ENCODE measurements around the gene GPR78. TPM values are rescaled to one million over a fixed set of nuclear protein-coding genes. Genes with fewer than 3 reads are reported as not detected.

The GPR78 gene
- total RNA-seq, 2 donors from 2014 or later = not detected

DNA sequence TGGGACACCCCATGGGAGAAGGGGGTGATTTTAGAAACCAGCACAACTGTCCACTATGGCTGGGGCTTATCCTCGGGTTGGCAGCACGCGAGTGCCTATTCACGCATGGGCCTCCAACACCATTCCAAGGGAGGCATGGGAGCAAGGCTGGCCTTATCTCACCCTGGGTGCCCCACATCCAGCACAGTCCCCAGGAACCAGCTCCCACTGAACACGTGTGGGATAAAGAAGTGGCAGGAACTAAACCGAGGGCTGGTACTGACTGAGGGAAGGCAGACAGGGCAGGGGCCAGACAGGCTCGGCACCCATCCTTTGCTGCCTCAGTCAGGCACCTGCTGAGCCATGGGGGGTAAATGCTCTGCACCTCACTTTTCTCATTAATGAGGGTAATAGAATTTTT is 43.7 kb upstream of the GPR78 start:
- Histone ChIP-seq H3K27ac (no peak overlapping the region), H3K36me3 (no peaks in the 10 kb centered on the region), H3K9ac (ENCODE audit: low read depth in 2 of 2, low read length in 2 of 2) (no peak overlapping the region), H3K9me3 (no peaks in the 10 kb centered on the region), H3K27me3 (no peaks in the 10 kb centered on the region), H3K4me3 (no peak overlapping the region), H3K4me1 (no peaks in the 10 kb centered on the region)
- TF ChIP-seq, protein P1, sequence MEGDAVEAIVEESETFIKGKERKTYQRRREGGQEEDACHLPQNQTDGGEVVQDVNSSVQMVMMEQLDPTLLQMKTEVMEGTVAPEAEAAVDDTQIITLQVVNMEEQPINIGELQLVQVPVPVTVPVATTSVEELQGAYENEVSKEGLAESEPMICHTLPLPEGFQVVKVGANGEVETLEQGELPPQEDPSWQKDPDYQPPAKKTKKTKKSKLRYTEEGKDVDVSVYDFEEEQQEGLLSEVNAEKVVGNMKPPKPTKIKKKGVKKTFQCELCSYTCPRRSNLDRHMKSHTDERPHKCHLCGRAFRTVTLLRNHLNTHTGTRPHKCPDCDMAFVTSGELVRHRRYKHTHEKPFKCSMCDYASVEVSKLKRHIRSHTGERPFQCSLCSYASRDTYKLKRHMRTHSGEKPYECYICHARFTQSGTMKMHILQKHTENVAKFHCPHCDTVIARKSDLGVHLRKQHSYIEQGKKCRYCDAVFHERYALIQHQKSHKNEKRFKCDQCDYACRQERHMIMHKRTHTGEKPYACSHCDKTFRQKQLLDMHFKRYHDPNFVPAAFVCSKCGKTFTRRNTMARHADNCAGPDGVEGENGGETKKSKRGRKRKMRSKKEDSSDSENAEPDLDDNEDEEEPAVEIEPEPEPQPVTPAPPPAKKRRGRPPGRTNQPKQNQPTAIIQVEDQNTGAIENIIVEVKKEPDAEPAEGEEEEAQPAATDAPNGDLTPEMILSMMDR (IDR thresholded peaks at IDR 0.05) = no peak
- no peak for DNase-seq
- intact Hi-C loops (cut with DNase I) = no loop called here

DNA sequence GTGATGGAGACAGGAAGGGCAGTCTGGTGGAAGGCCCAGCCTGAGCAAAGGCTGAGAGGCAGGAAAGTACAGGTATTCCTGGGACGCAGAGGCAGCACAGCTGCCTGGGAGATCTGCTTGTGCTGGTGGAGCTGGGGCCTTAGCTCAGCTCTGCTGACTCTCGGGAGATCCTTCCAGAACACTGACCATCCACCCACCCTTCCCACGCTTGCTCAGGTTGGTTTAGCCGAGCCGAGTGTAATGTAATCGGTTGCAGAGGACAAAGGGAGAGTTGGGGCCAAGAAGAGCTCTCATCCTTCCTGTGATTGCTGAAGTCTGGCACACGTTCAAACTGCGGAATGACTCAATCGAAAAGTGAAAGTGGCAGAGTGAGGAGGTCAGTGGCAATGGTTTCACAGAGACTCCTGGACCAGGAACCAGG is 43.1 kb upstream of the GPR78 start:
- Histone ChIP-seq H3K9ac (ENCODE audit: low read depth in 2 of 2, low read length in 2 of 2) (peak overlapping the region in 1 of 2 donors; percentile 12), H3K27ac (no peak overlapping the region), H3K4me3 (no peak overlapping the region), H3K4me1 (no peaks in the 10 kb centered on the region), H3K27me3 (no peaks in the 10 kb centered on the region), H3K36me3 (no peaks in the 10 kb centered on the region), H3K9me3 (no peaks in the 10 kb centered on the region)
- TF ChIP-seq, protein P1 (IDR thresholded peaks at IDR 0.05) = no peak
- intact Hi-C loops (cut with DNase I) = no loop called here
- peak; percentile 70 for DNase-seq

DNA sequence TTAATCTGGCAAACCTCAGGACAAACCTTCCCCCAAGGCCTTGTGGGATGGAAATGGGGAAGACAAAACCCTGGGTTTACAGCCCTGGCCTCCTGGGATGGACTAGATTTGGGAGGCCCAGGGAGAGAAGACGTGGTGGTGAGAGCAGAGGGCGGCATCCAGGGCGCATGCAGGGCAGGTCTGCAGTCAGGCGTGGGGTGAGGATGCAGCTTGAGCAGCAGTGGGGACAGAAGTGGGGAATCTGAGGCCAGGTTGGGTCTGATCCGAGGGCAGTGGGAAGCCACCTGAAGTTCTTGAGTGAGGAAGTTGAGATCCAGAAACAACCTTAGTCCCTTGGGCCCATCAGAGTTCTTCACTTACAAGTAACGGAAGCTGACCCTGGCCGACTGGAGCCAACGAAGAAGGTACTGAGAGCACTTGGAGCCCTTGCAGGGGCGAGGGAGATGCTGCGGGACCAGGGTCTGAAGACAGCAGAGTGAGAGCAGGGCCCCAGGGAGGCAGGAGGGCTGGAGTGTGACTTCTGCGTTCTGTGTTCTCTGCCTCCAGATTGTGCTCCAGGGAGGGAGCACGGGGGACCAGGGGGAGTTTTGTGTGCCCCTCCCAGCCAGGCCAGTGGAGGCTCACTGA is 42.0 kb upstream of the GPR78 start:
- Histone ChIP-seq H3K9ac (ENCODE audit: low read depth in 2 of 2, low read length in 2 of 2) (no peak overlapping the region), H3K27ac (no peak overlapping the region), H3K27me3 (no peaks in the 10 kb centered on the region), H3K36me3 (no peaks in the 10 kb centered on the region), H3K4me1 (no peaks in the 10 kb centered on the region), H3K9me3 (no peaks in the 10 kb centered on the region), H3K4me3 (no peak overlapping the region)
- DNase-seq = no peak
- TF ChIP-seq, protein P1 (IDR thresholded peaks at IDR 0.05) = no peak
- intact Hi-C loops (cut with DNase I) = no loop called here

DNA sequence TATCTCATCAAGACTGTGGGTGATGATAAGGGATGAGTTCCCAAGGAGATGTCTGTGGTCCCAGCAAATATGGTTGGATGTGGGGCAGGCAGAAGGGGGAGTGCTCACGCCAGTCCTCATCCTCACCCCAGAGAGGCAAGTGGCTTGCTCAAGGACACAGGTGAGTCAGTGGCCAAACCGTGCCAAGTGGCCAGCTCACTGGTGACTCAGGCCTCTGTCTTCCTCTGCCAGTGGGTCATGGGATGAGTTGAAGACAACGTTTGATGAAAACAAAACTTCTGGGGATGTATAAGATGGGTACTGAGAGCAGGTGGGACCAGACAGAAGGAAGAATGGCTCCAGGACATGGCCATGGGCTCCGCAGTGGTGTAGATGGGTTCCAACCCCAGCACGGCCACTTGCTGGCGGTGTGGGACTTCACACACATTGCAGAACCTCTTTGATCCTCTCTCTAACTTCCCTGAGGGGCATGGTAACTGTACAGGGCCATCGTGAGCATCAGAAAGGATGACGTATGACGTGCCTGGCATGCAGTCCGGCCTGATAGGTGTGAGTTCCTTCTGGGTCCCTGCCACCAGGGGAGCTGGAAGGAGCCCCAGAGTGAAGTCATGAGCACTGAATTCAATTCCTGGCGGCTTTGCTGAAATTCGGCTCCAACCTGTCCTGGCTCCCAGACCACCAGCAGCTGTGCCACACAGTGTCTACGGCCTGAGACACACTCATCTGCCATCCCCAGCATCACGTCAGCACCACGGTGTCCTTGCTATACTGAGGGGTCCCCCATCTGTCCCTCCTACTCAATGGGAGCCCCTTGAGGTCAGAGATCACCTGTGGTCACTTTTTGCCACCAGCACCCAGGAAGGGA is 41.3 kb upstream of the GPR78 start:
- TF ChIP-seq, protein P1 (IDR thresholded peaks at IDR 0.05) = no peak
- Histone ChIP-seq H3K27ac (no peak overlapping the region), H3K4me1 (no peaks in the 10 kb centered on the region), H3K9me3 (no peaks in the 10 kb centered on the region), H3K36me3 (no peaks in the 10 kb centered on the region), H3K9ac (ENCODE audit: low read depth in 2 of 2, low read length in 2 of 2) (no peak overlapping the region), H3K4me3 (no peak overlapping the region), H3K27me3 (no peaks in the 10 kb centered on the region)
- intact Hi-C loops (cut with DNase I) = no loop called here
- no peak for DNase-seq

DNA sequence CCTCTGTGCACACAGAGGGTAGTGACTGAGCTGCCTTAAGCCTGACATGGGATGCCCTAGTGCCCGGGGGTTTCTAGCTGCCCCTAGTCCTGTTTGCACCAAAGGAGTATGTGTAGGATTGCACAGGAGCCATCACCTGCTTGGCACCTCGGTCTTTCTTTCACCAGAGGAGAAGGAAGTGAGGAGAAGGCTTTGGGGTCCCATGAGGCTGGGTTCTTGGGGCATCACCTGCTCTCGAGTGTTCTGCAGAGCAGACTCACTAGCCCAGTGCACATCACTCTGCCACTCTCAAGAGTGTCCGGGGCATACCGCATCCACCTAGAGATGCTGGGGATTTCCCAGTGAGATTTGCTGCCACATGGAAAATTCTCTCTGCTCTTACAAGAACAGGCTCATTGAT is 40.5 kb upstream of the GPR78 start:
- Histone ChIP-seq H3K4me3 (no peak overlapping the region), H3K4me1 (no peaks in the 10 kb centered on the region), H3K9me3 (no peaks in the 10 kb centered on the region), H3K9ac (ENCODE audit: low read depth in 2 of 2, low read length in 2 of 2) (no peak overlapping the region), H3K27ac (no peak overlapping the region), H3K27me3 (no peaks in the 10 kb centered on the region), H3K36me3 (no peaks in the 10 kb centered on the region)
- TF ChIP-seq, protein P1 (IDR thresholded peaks at IDR 0.05) = no peak
- DNase-seq = no peak
- intact Hi-C loops (cut with DNase I) = no loop called here

All from colonic mucosa (tissue), 4 donors.